ENCODE measurements around the gene NFATC2IP. TPM values are rescaled to one million over a fixed set of nuclear protein-coding genes. Genes with fewer than 3 reads are reported as not detected.

NFATC2IP gene
- total and polyA plus RNA-seq, 2 of the 13 experiments (the other 11 are each of a cell fraction or from before 2014, with no cell fraction given) = 32.1 to 48.5 TPM

DNA sequence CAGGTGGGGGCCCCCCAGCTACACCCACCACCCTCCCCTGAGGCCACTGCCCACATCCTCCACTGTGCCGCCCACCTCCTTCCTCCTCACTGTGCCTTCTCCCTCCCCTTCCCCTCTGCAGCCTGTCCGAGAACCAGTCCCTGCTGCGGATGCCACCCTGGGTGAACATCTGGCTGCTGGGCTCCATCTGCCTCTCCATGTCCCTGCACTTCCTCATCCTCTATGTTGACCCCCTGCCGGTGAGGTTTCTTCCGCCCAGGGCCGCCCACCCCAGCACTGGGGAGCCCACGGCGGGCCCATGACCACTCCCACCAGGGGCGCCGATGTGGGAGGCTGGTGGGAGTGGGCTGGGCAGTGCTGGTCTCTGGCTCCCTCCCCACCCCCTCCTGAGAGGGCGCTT, 47.8 kb upstream of the NFATC2IP start:
- no peak for TF ChIP-seq ZNF468 (CRISPR knock-in tag; IDR thresholded peaks at IDR 0.05)
- TF ChIP-seq SOX5 (CRISPR knock-in tag; IDR thresholded peaks at IDR 0.05; ENCODE audit: borderline replicate concordance) = no peak
- no peak for TF ChIP-seq NR2F1 (CRISPR knock-in tag; IDR thresholded peaks at IDR 0.05)
- peak in 1 of 2 experiments; percentile 24; a peak in 1 of 4 replicates for TF ChIP-seq POLR2A (IDR thresholded peaks at IDR 0.05; ENCODE audit: insufficient read depth in 1 of 2, low read depth in 2 of 2, low read length in 2 of 2)
- no peak for TF ChIP-seq ZNF724P (CRISPR knock-in tag; IDR thresholded peaks at IDR 0.05; ENCODE audit: borderline replicate concordance)
- no peak for TF ChIP-seq MAF1 (CRISPR knock-in tag; IDR thresholded peaks at IDR 0.05; ENCODE audit: borderline replicate concordance)
- TF ChIP-seq ZNF205 (CRISPR knock-in tag; IDR thresholded peaks at IDR 0.05) = no peak
- TF ChIP-seq, protein P1, sequence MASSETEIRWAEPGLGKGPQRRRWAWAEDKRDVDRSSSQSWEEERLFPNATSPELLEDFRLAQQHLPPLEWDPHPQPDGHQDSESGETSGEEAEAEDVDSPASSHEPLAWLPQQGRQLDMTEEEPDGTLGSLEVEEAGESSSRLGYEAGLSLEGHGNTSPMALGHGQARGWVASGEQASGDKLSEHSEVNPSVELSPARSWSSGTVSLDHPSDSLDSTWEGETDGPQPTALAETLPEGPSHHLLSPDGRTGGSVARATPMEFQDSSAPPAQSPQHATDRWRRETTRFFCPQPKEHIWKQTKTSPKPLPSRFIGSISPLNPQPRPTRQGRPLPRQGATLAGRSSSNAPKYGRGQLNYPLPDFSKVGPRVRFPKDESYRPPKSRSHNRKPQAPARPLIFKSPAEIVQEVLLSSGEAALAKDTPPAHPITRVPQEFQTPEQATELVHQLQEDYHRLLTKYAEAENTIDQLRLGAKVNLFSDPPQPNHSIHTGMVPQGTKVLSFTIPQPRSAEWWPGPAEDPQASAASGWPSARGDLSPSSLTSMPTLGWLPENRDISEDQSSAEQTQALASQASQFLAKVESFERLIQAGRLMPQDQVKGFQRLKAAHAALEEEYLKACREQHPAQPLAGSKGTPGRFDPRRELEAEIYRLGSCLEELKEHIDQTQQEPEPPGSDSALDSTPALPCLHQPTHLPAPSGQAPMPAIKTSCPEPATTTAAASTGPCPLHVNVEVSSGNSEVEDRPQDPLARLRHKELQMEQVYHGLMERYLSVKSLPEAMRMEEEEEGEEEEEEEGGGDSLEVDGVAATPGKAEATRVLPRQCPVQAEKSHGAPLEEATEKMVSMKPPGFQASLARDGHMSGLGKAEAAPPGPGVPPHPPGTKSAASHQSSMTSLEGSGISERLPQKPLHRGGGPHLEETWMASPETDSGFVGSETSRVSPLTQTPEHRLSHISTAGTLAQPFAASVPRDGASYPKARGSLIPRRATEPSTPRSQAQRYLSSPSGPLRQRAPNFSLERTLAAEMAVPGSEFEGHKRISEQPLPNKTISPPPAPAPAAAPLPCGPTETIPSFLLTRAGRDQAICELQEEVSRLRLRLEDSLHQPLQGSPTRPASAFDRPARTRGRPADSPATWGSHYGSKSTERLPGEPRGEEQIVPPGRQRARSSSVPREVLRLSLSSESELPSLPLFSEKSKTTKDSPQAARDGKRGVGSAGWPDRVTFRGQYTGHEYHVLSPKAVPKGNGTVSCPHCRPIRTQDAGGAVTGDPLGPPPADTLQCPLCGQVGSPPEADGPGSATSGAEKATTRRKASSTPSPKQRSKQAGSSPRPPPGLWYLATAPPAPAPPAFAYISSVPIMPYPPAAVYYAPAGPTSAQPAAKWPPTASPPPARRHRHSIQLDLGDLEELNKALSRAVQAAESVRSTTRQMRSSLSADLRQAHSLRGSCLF (CRISPR knock-in tag; IDR thresholded peaks at IDR 0.05; ENCODE audit: borderline replicate concordance) = no peak
- H3K4me1 ChIP-seq (ENCODE audit: insufficient read depth, low read length) = no peaks in the 10 kb centered on the region
- H3K36me3 ChIP-seq (replicated peaks in 1 of 2; ENCODE audit: control insufficient read depth in 1 of 2, insufficient read depth in 2 of 2, low read length in 2 of 2) = peaks cover 9 to 11% of the 10 kb centered on the region in 2 experiments
- H3K4me3 ChIP-seq (replicated peaks in 1 of 3; ENCODE audit: insufficient read depth in 1 of 3, low read depth in 2 of 3, low read length in 3 of 3) = no peak overlapping the region
- H3K4me2 ChIP-seq (ENCODE audit: low read depth, low read length) = no peak overlapping the region
- BruUV-seq (replicated peaks) = no TSS peak
- ChIA-PET POLR2A (interaction anchor here (1.4 kb wide), 1 partner anchor 20 kb away, joined by 3 read pairs; no protein-coding TSS in a partner anchor), CTCF (ENCODE audit: low intra/inter-chr PET ratio, low total read pairs) (no interaction called here)
- no peaks in the 10 kb centered on the region for H3K9me3 ChIP-seq (ENCODE audit: low read length)
- no peaks in the 10 kb centered on the region for H3K27me3 ChIP-seq (ENCODE audit: control insufficient read depth in 1 of 2, insufficient read depth in 2 of 2, low read length in 2 of 2)
- in situ Hi-C loops (cut with HindIII; ENCODE audit: extremely low pct_ligation_motif_present, low pct_unique_long_range_greater_than_20kb) = no loop called here
- no peaks in the 10 kb centered on the region for H3K79me2 ChIP-seq (ENCODE audit: insufficient read depth, low read length)
- no peak overlapping the region for H2AFZ ChIP-seq (ENCODE audit: low read length)
- 98% methylated on average over 9 of the region's 11 CpGs for WGBS (ENCODE audit: low lambda C conversion rate)
- H3K9ac ChIP-seq (ENCODE audit: insufficient read depth, low read depth, low read length) = no peak overlapping the region
- ATAC-seq (peak; percentile 2; the same call in 2 of the 3 replicates), DNase-seq (ENCODE audit: low spot score) (no peak), FAIRE-seq (no peak)
- H4K20me1 ChIP-seq (ENCODE audit: insufficient read depth, low read length) = no peaks in the 10 kb centered on the region
- no peak overlapping the region for H3K27ac ChIP-seq (ENCODE audit: extremely low read length, insufficient read depth, low read length)
- intact Hi-C loops (cut with micrococcal nuclease; ENCODE audit: unreplicated experiment) = no loop called here

Data from HepG2 (cell line).